Keratinocyte (primary cell): Measurements from ENCODE around the gene CYP26C1. TPM values are rescaled to one million over a fixed set of nuclear protein-coding genes. Genes with fewer than 3 reads are reported as not detected.
A peak's percentile ranks its signal among the peaks of the same experiment; 100 is the strongest.

Experiments used
- DNase-seq: peaks from one replicate; pipeline ENCODE4 v3.0.0-alpha.2; 2011; ENCODE audit warnings: low read depth, missing footprints, low spot score
- FAIRE-seq: peaks from 2 replicates; lab custom pipeline; 2011; peaks lifted over from hg19 to GRCh38; lab: Jason Lieb, UNC
- H2AFZ ChIP-seq: 2 replicates; pipeline ENCODE4 v1.6.0; 2012; ENCODE audit warnings: low read length, control low read depth, inconsistent platforms; ENCODE audit not compliant: control insufficient read depth
- H3K27ac ChIP-seq: 2 replicates; pipeline ENCODE4 v1.5.1; 2011; ENCODE audit warnings: low read length; ENCODE audit not compliant: control insufficient read depth, insufficient read depth
- H3K27me3 ChIP-seq: 3 replicates; pipeline ENCODE4 v1.6.0; 2011; ENCODE audit warnings: low read length; ENCODE audit not compliant: control insufficient read depth, insufficient read depth; ENCODE audit errors: extremely low read depth
- H3K36me3 ChIP-seq, 2 experiments: 2 replicates in 1 of 2; 3 replicates in 1 of 2; pipeline ENCODE4 v1.5.1; 2011; ENCODE audit warnings: low read length in 2 of 2, mild to moderate bottlenecking in 1 of 2; ENCODE audit not compliant: control insufficient read depth in 2 of 2, insufficient read depth in 2 of 2; ENCODE audit errors: extremely low read depth in 1 of 2
- H3K4me1 ChIP-seq: 3 replicates; pipeline ENCODE4 v1.5.1; 2011; ENCODE audit warnings: low read length; ENCODE audit not compliant: control insufficient read depth, insufficient read depth; ENCODE audit errors: extremely low read depth
- H3K4me2 ChIP-seq: 3 replicates; pipeline ENCODE4 v1.6.0; 2011; ENCODE audit warnings: low read depth, low read length; ENCODE audit not compliant: control insufficient read depth, insufficient read depth; ENCODE audit errors: extremely low read depth
- H3K4me3 ChIP-seq, 3 experiments: fragments of 200-600 bp in 1 of 3; sonication (generic) in 1 of 3; 2 replicates in 2 of 3; 3 replicates in 1 of 3; pipeline ENCODE4 v1.5.1; 2011 to 2016; ENCODE audit warnings: low read length in 3 of 3, mild to moderate bottlenecking in 3 of 3, control low read depth in 2 of 3, inconsistent platforms in 1 of 3, low read depth in 1 of 3, mixed read lengths in 1 of 3, mixed run types in 1 of 3, moderate library complexity in 1 of 3; ENCODE audit not compliant: control insufficient read depth in 2 of 3, insufficient read depth in 2 of 3; ENCODE audit errors: extremely low read depth in 1 of 3
- H3K79me2 ChIP-seq: 2 replicates; pipeline ENCODE4 v1.6.0; 2012; ENCODE audit warnings: low read length; ENCODE audit not compliant: control insufficient read depth, insufficient read depth
- H3K9ac ChIP-seq: 3 replicates; pipeline ENCODE4 v1.6.0; 2011; ENCODE audit warnings: low read length; ENCODE audit not compliant: control insufficient read depth, insufficient read depth; ENCODE audit errors: extremely low read depth
- H3K9me1 ChIP-seq: 3 replicates; pipeline ENCODE4 v1.6.0; 2011; ENCODE audit warnings: low read length; ENCODE audit not compliant: control insufficient read depth, insufficient read depth; ENCODE audit errors: extremely low read depth
- H3K9me3 ChIP-seq: 2 replicates; pipeline ENCODE4 v1.5.1; 2012; ENCODE audit warnings: low read depth, low read length; ENCODE audit not compliant: control insufficient read depth
- H4K20me1 ChIP-seq: 3 replicates; pipeline ENCODE4 v1.6.0; 2011; ENCODE audit warnings: low read length; ENCODE audit not compliant: control insufficient read depth, insufficient read depth; ENCODE audit errors: extremely low read depth
- CTCF ChIP-seq, 3 experiments: IDR thresholded peaks in 1 of 3; conservative IDR thresholded peaks in 1 of 3; optimal IDR thresholded peaks in 1 of 3; 2 replicates in 2 of 3; 3 replicates in 1 of 3; pipeline versions ENCODE3 to v1.5.1; 2011; ENCODE audit warnings: low read length in 3 of 3, mild to moderate bottlenecking in 3 of 3, moderate library complexity in 2 of 3, control low read depth in 1 of 3, inconsistent platforms in 1 of 3; ENCODE audit not compliant: insufficient read depth in 2 of 3; ENCODE audit errors: extremely low read depth in 1 of 3
- EZH2 ChIP-seq: IDR thresholded peaks from one replicate; pipeline ENCODE4 v1.6.1; 2012; ENCODE audit warnings: inconsistent platforms, mild to moderate bottlenecking, low read length, moderate library complexity
- dilution Hi-C: fragments of 300-500 bp; cut with MboI; formaldehyde crosslinking; loops from one replicate; pipeline ENCODE4 v1.7.0; 2020; ENCODE audit warnings: low sequenced_read_pairs; ENCODE audit not compliant: extremely low pct_ligation_motif_present
- polyA plus RNA-seq, 5 experiments: library from polyadenylated mRNA; depleted of rRNA in 3 of 5; stranded (reverse) in 3 of 5; stranded (forward) in 1 of 5; unstranded in 1 of 5; fragments of >200 nt; gene quantifications; 1 replicate in 1 of 5; 2 replicates in 3 of 5; 3 replicates in 1 of 5; pipeline versions ENCODE4 v1.2.1 to v1.2.3, GENCODE V29; 2011 to 2012; ENCODE audit warnings: missing spikeins in 2 of 5, low read depth in 1 of 5, low replicate concordance in 1 of 5

The CYP26C1 gene
- polyA plus RNA-seq, 1 donor (not counting 4 experiments of a cell fraction or from before 2014, with no cell fraction given): not detected

- no peak for FAIRE-seq
- H3K4me2 ChIP-seq: no peak overlapping the region
These were observed 55.2 kb downstream of the CYP26C1 start for GRCh38 chr10:93115661-93116383.

More at GRCh38 chr10:93115661-93116383, 55.2 kb downstream of the CYP26C1 start:
- TF ChIP-seq EZH2: no peak
- TF ChIP-seq CTCF (optimal IDR thresholded peaks at IDR 0.05 in 1 of 3, IDR thresholded peaks at IDR 0.05 in 1 of 3, conservative IDR thresholded peaks at IDR 0.05 in 1 of 3; ENCODE audit: extremely low read depth in 1 of 3, insufficient read depth in 2 of 3, low read length in 3 of 3): peak; percentile 40 to 70 (median 51)
- DNase-seq: peak; percentile 4
- H3K27me3 ChIP-seq: peaks cover 8% of the 10 kb centered on the region
- no peaks in the 10 kb centered on the region for H3K79me2 ChIP-seq
- no peaks in the 10 kb centered on the region for H3K4me1 ChIP-seq
- H3K9me3 ChIP-seq: no peaks in the 10 kb centered on the region
- H3K9ac ChIP-seq: no peak overlapping the region
- H3K36me3 ChIP-seq: no peaks in the 10 kb centered on the region
- no peaks in the 10 kb centered on the region for H4K20me1 ChIP-seq
- H2AFZ ChIP-seq: no peak overlapping the region
- dilution Hi-C loops: loop anchor here (25.0 kb wide), 1 partner anchor 171 kb away; no protein-coding TSS in a partner anchor
- H3K9me1 ChIP-seq: no peaks in the 10 kb centered on the region
- no peak overlapping the region for H3K27ac ChIP-seq
- H3K4me3 ChIP-seq: no peak overlapping the region

Other genes starting within 250 kb of the CYP26C1 start
- 1.2 to 2.6 TPM (median 1.4 TPM) in 3 replicates for gene EXOC6, start 212.3 kb upstream of the CYP26C1 start, polyA plus RNA-seq
- not detected in 3 replicates for gene CYP26A1, start 13.1 kb downstream of the CYP26C1 start, polyA plus RNA-seq